ENCODE data around the gene ARMC3.

DNA sequence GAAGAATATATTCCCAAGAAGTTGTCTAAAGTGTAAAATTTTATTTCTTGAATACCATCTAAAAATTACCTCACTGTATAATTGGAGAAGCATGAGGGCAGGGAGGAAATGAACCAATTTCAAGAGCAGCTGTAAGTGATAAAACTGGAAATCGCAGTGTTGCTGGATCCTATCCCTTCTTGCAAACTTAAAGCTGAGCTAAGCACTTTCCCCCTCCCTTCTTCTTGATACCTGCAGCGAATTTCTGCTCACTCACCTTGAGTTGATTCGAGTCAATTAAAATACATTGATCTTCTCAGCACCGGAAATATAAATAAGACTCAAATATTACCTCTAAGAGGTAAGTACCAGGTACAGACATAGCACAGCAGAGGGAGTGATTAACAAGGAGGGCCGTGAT is 65.5 kb downstream of the ARMC3 start:
- no peak for TF ChIP-seq POLR2AphosphoS5 (IDR thresholded peaks at IDR 0.05; ENCODE audit: borderline replicate concordance, low read depth, low read length)
- no peak for TF ChIP-seq EZH2 (IDR thresholded peaks at IDR 0.05)
- TF ChIP-seq FOXP2 (optimal IDR thresholded peaks at IDR 0.05; ENCODE audit: control extremely low read depth, extremely low read length, insufficient read depth) = no peak
